GM23338 (cell line): ENCODE results near the gene RAD18.

Experiments
- CTCF ChIP-seq, 2 experiments: fragments of 200-600 bp in 1 of 2; sonication (generic) in 1 of 2; conservative IDR thresholded peaks; 2 replicates each; pipeline versions ENCODE4 v1.5.1 to v1.6.1; 2016 to 2017; ENCODE audit warnings: antibody characterized with exemption in 2 of 2, low read depth in 2 of 2, mild to moderate bottlenecking in 2 of 2, moderate library complexity in 1 of 2
- EZH2 ChIP-seq: fragments of 200-600 bp; sonication (generic); IDR thresholded peaks from one replicate; pipeline ENCODE4 v1.8.0; 2017; ENCODE audit warnings: antibody characterized with exemption, mild to moderate bottlenecking, low read depth; ENCODE audit not compliant: unreplicated experiment
- EZH2phosphoT487 ChIP-seq: fragments of 200-600 bp; sonication (generic); IDR thresholded peaks from one replicate; pipeline ENCODE4 v1.8.1; 2018; ENCODE audit warnings: antibody characterized with exemption; ENCODE audit not compliant: unreplicated experiment
- REST ChIP-seq: IDR thresholded peaks from one replicate; pipeline ENCODE4 v1.6.1; 2018; ENCODE audit warnings: antibody characterized with exemption; ENCODE audit not compliant: unreplicated experiment

- TF ChIP-seq CTCF (conservative IDR thresholded peaks at IDR 0.05; ENCODE audit: low read depth in 2 of 2) (no peak), EZH2 (no peak), REST (no peak), EZH2phosphoT487 (no peak)
These were observed 25.7 kb upstream of the RAD18 start for GRCh38 chr3:8988791-8989558.
